GM15510 (cell line): Measurements from ENCODE around the gene PGLYRP3.

Source experiments
- POLR2A ChIP-seq: IDR thresholded peaks from 3 replicates; pipeline ENCODE4 v1.6.1; 2011; ENCODE audit warnings: borderline replicate concordance; ENCODE audit not compliant: insufficient read length; ENCODE audit errors: extremely low read depth

PGLYRP3 gene

GRCh38 chr1:153353226-153353947 lies 40.6 kb upstream of the PGLYRP3 start:
- no peak for TF ChIP-seq POLR2A

DNA sequence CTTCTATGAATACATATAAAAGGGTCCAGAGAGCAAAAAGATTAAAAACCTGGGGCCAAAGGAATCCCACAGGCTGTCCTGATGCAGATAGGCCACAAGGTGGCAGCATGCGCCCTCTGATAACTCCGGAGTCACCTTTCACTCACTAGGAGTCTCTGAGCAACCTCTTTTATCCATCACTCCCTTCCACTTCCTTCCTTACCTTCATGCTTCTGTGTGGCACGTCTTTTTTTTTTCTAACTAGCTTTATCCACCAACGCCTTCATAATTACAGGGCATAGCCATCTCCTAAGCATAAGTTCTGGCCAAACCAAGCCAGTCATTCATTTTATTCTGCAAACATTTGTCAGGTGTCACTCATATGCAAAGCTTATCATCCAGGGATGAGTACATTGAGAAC lies 39.8 kb upstream of the PGLYRP3 start:
- TF ChIP-seq POLR2A = no peak

- TF ChIP-seq POLR2A = no peak
Observed at GRCh38 chr1:153350321-153350957, 37.7 kb upstream of the PGLYRP3 start.

DNA sequence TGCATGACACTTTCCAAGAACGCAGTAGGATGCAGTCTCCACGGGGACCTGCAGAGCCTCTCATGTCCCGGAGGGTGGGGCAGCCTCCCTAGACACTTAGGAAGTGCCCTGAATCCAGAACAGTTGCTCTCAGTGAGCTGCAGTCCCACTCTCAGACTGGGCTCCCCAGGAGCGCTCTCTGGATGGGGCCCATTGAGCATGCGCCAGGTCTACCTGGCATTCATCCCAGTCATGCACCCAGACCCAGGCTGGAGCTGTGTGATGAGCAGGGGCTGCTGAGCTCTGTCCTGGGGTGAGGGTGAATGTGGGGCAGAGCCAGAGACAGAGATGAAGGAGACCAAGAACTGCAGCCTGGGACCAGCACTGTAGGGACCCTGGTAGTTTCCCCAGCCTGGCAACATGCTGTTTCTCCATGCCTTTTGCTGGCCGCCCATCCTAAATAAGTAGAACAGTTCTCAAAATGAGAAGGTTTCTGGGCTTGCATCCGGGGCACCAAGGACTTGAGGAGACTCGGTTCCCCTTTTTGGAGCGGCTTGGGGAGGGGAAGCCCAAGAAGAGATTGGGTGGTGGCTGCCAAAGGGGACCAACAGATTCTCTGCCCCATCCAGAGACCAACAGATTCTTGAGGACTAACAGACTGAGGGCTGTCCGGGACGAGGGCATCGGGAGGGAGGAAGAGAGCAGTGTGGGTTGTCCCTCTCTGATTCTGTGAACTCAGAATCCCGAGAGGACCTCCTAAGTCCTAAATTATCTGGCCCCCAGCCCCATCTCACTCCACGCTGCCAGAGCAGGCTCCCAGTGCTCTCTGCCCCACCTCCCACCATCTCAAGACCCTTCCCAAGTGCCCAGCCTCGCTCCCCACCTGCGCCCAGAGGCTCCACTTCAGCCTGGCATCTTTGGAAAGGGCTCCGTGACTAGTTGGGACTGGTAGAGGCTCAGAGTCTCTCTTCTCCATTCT lies 36.9 kb upstream of the PGLYRP3 start:
- TF ChIP-seq POLR2A = no peak

- TF ChIP-seq POLR2A = no peak
Observed at GRCh38 chr1:153348511-153349362, 36.0 kb upstream of the PGLYRP3 start, which contains the start of gene PGLYRP4. Gene PGLYRP4 (minus strand): TSS chr1:153348841. CDS start chr1:153347932, 909 bp downstream.

DNA sequence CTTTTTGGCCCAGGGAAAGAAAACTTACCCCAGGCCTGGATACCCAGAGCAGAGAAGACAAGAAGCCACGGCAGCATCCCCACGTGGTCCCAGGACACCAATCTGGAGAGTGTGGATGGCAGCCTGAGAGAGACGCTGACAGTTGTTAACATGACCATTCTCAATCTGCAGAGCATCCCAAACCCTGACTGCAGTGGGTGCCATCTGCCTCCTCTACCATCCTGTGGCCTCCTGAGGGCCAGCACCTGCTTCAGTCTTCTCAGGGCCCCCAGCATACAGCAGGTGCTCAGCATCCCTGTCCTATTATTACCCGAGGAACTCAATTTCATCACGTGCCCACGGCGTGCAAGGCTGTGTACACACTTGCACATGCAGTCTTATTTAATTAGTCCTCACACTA lies 35.1 kb upstream of the PGLYRP3 start:
- TF ChIP-seq POLR2A = no peak

- TF ChIP-seq POLR2A = no peak
Observed at GRCh38 chr1:153346077-153346723, 33.4 kb upstream of the PGLYRP3 start.

GRCh38 chr1:153345187-153346076 lies 32.7 kb upstream of the PGLYRP3 start:
- TF ChIP-seq POLR2A = no peak

GRCh38 chr1:153344718-153345025 lies 31.9 kb upstream of the PGLYRP3 start:
- no peak for TF ChIP-seq POLR2A

DNA sequence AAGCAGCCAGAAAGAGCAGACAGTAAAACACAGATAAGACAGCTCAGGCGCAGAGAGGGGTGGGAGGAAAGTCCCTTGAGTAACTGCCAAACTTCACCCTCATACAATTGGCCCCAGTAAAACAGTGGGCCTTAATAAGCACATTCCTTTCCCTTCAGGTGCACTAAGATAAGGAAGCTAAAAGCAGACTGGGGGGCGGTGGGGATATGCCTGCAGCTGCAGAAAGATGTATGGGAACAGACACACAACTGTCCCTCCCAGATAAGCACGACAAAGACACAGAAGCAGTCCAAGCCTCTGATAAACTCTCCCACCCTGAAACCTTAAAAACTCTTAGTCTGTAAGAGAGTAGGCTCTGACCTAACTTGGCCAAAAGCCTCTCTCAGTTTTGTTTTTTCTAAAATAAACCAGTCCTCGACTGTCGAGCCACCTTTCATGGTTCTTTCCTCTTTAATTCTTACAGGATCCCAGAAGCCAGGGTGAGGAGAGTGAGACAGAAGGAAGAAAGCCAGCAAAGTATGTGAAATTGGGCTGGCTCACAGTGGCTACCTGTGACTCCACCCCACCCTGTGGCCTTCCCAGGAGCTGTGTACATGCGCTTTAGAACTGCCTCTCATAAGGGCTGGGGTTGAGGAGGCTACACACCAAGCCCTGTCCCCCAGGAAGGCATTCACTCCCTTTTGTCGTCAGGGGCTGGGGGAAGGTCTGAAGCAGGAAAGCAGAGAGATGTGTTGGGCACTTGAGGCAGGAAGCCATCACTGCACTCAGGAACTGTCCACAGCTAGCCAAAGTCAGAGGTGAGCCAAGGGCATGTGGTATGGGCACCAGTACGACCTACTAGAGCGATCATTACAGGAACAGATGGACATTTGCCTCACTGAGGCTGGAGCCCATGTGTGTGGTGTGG lies 31.3 kb upstream of the PGLYRP3 start:
- no peak for TF ChIP-seq POLR2A

DNA sequence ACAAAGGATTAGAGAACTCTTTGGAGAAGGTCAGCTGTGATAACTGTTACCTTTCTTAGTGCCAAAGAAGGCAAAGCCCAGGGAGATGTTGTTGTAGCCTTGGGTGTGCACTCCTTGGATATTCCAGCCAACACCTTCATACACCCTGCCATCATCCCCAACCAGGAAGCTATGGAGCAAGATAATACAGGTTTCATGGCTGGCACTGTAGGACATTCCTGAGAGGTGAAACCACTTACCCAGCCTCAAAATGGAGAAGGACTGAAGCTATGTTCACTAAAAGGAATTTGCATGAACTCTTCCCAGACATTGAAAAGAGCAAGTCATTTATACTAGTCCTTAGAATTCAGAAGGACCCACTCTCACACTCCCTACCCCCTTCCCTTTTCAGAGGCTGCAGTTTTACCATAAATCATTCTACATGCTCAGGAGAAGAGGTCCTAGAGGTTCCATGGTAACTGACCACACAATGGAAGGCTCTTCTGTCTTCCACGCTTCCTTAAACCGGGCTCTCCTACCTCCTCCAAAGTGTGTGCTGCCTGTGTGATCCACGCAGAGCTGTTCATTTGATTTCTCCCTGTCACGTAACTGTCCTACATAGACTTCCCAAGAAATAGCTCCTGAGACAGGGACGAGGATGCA lies 30.4 kb upstream of the PGLYRP3 start:
- TF ChIP-seq POLR2A = no peak
